Natural killer cell (primary cell): ENCODE measurements around the gene ARAP1. TPM values are rescaled to one million over a fixed set of nuclear protein-coding genes. Genes with fewer than 3 reads are reported as not detected.

Experiments
- ATAC-seq, 3 donors: fragments of 150-1000 bp in 2 of 3; fragments of 200-7000 bp in 1 of 3; cut with Tn5 transposase; 1 replicate in 1 of 3; 2 replicates in 2 of 3; pipeline ENCODE4 v1.10.0; 2021; ENCODE audit warnings: mild to moderate bottlenecking in 2 of 3, moderate library complexity in 2 of 3
- DNase-seq, 2 donors: peaks; one replicate each; pipeline versions ENCODE4 v3.0.0 to v3.0.0-alpha.2; 2013 to 2021; ENCODE audit warnings: mixed read lengths in 1 of 2
- H3K27ac ChIP-seq: one replicate; pipeline ENCODE4 v1.5.1; 2013; ENCODE audit warnings: mild to moderate bottlenecking, low read length
- H3K27me3 ChIP-seq: one replicate; pipeline ENCODE4 v1.6.1; 2013; ENCODE audit warnings: low read length; ENCODE audit not compliant: control insufficient read depth, insufficient read depth
- H3K36me3 ChIP-seq: one replicate; pipeline ENCODE4 v1.6.1; 2013; ENCODE audit warnings: low read length; ENCODE audit not compliant: control insufficient read depth, insufficient read depth
- H3K4me1 ChIP-seq: one replicate; pipeline ENCODE4 v1.6.1; 2013; ENCODE audit warnings: low read length; ENCODE audit not compliant: control insufficient read depth, insufficient read depth
- H3K4me3 ChIP-seq: one replicate; pipeline ENCODE4 v1.5.1; 2013; ENCODE audit warnings: low read length
- H3K9me3 ChIP-seq: one replicate; pipeline ENCODE4 v1.6.1; 2013; ENCODE audit warnings: low read length; ENCODE audit not compliant: control insufficient read depth, insufficient read depth
- H3K27ac Mint-ChIP-seq, 2 donors: one replicate each; pipeline ENCODE4 v1.8.0; 2022; ENCODE audit warnings: mild to moderate bottlenecking in 2 of 2, mixed read lengths in 2 of 2, moderate library complexity in 1 of 2
- H3K27me3 Mint-ChIP-seq, 2 donors: one replicate each; pipeline ENCODE4 v1.8.0; 2022; ENCODE audit warnings: low read depth in 2 of 2, mixed read lengths in 2 of 2
- H3K36me3 Mint-ChIP-seq: one replicate; pipeline ENCODE4 v1.8.0; 2022; ENCODE audit warnings: mixed read lengths
- H3K4me1 Mint-ChIP-seq, 2 donors: one replicate each; pipeline ENCODE4 v1.8.0; 2022; ENCODE audit warnings: mixed read lengths in 2 of 2
- H3K4me3 Mint-ChIP-seq: one replicate; pipeline ENCODE4 v1.8.0; 2022; ENCODE audit warnings: mild to moderate bottlenecking, moderate library complexity, mixed read lengths
- H3K9me3 Mint-ChIP-seq, 2 donors: one replicate each; pipeline ENCODE4 v1.8.0; 2022; ENCODE audit warnings: mixed read lengths in 2 of 2
- WGBS: methylation state at CpG from one replicate; pipeline ENCODE4 v1.1.7; 2013; ENCODE audit warnings: missing lambda C conversion rate; ENCODE audit not compliant: insufficient coverage; 5-methylcytosine and 5-hydroxymethylcytosine counted together
- intact Hi-C: fragments of 100-400 bp; cut with micrococcal nuclease; formaldehyde crosslinking; loops from one replicate; pipeline ENCODE4 v1.14.2; 2022
- total RNA-seq, 4 donors: library from RNA; stranded (reverse); fragments of 120-200 nt in 1 of 4; gene quantifications; one replicate each; pipeline versions ENCODE4 v1.2.3 to v1.2.4, GENCODE V29; 2013 to 2022
- TF ChIP-seq, protein P1 (sequence below): fragments of 200-600 bp; IDR thresholded peaks from one replicate; pipeline ENCODE4 v1.8.0; 2022; ENCODE audit warnings: antibody characterized with exemption

ARAP1 gene
- total RNA-seq, 3 donors from 2014 or later (not counting 1 experiment from before 2014, with no cell fraction given), result 293 to 327 (median 296) TPM

- H3K9me3 Mint-ChIP-seq, result no peaks in the 10 kb centered on the region
- no peak for DNase-seq
- 70% methylated on average over 9 of the region's 9 CpGs for WGBS
- no peaks in the 10 kb centered on the region for H3K36me3 Mint-ChIP-seq
- H3K9me3 ChIP-seq, result no peaks in the 10 kb centered on the region
- no peaks in the 10 kb centered on the region for H3K27me3 Mint-ChIP-seq
- TF ChIP-seq, protein P1, sequence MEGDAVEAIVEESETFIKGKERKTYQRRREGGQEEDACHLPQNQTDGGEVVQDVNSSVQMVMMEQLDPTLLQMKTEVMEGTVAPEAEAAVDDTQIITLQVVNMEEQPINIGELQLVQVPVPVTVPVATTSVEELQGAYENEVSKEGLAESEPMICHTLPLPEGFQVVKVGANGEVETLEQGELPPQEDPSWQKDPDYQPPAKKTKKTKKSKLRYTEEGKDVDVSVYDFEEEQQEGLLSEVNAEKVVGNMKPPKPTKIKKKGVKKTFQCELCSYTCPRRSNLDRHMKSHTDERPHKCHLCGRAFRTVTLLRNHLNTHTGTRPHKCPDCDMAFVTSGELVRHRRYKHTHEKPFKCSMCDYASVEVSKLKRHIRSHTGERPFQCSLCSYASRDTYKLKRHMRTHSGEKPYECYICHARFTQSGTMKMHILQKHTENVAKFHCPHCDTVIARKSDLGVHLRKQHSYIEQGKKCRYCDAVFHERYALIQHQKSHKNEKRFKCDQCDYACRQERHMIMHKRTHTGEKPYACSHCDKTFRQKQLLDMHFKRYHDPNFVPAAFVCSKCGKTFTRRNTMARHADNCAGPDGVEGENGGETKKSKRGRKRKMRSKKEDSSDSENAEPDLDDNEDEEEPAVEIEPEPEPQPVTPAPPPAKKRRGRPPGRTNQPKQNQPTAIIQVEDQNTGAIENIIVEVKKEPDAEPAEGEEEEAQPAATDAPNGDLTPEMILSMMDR, result no peak
- intact Hi-C loops, result no loop called here
- H3K4me1 ChIP-seq, result peaks cover 75% of the 10 kb centered on the region
- peaks cover 67 to 78% of the 10 kb centered on the region in 2 donors for H3K4me1 Mint-ChIP-seq
- no peaks in the 10 kb centered on the region for H3K27me3 ChIP-seq
- H3K4me3 ChIP-seq, result no peak overlapping the region
- H3K27ac Mint-ChIP-seq, result peak overlapping the region; percentile 93 to 94
- no peak overlapping the region for H3K27ac ChIP-seq
- peaks cover 31% of the 10 kb centered on the region for H3K36me3 ChIP-seq
- ATAC-seq, result no peak
- H3K4me3 Mint-ChIP-seq, result no peak overlapping the region
Measured at GRCh38 chr11:72718101-72718501, 34.1 kb downstream of the ARAP1 start.

GRCh38 chr11:72716788-72717435 lies 35.3 kb downstream of the ARAP1 start:
- H3K9me3 Mint-ChIP-seq, result no peaks in the 10 kb centered on the region
- peaks cover 66 to 80% of the 10 kb centered on the region in 2 donors for H3K4me1 Mint-ChIP-seq
- ATAC-seq (no peak), DNase-seq (no peak)
- H3K4me3 Mint-ChIP-seq, result no peak overlapping the region
- no peaks in the 10 kb centered on the region for H3K36me3 Mint-ChIP-seq
- Histone ChIP-seq H3K4me3 (no peak overlapping the region), H3K9me3 (no peaks in the 10 kb centered on the region), H3K4me1 (peaks cover 72% of the 10 kb centered on the region), H3K27me3 (no peaks in the 10 kb centered on the region), H3K36me3 (peaks cover 41% of the 10 kb centered on the region), H3K27ac (no peak overlapping the region)
- no peaks in the 10 kb centered on the region for H3K27me3 Mint-ChIP-seq
- intact Hi-C loops, result no loop called here
- WGBS, result 96% methylated on average over 14 of the region's 14 CpGs
- peak overlapping the region; percentile 75 to 94 for H3K27ac Mint-ChIP-seq
- TF ChIP-seq, protein P1, result no peak

- Histone ChIP-seq H3K4me1 (peaks cover 66% of the 10 kb centered on the region), H3K4me3 (no peak overlapping the region), H3K9me3 (no peaks in the 10 kb centered on the region), H3K27ac (no peak overlapping the region), H3K36me3 (peaks cover 47% of the 10 kb centered on the region), H3K27me3 (no peaks in the 10 kb centered on the region)
- H3K9me3 Mint-ChIP-seq, result no peaks in the 10 kb centered on the region
- intact Hi-C loops, result no loop called here
- H3K27me3 Mint-ChIP-seq, result no peaks in the 10 kb centered on the region
- peak overlapping the region; percentile 75 to 94 for H3K27ac Mint-ChIP-seq
- ATAC-seq, result no peak
- no peak overlapping the region for H3K4me3 Mint-ChIP-seq
- H3K36me3 Mint-ChIP-seq, result no peaks in the 10 kb centered on the region
- 86% methylated on average over 7 of the region's 7 CpGs for WGBS
- no peak for DNase-seq
- TF ChIP-seq, protein P1, result no peak
- H3K4me1 Mint-ChIP-seq, result peaks cover 61 to 74% of the 10 kb centered on the region in 2 donors
Measured at GRCh38 chr11:72716290-72716689, 35.9 kb downstream of the ARAP1 start.

- H3K27me3 ChIP-seq, result no peaks in the 10 kb centered on the region
- Mint-ChIP-seq H3K27me3 (no peaks in the 10 kb centered on the region), H3K4me1 (peaks cover 48 to 68% of the 10 kb centered on the region in 2 donors), H3K27ac (peak overlapping the region; percentile 73 to 93), H3K4me3 (peak overlapping the region; percentile 3), H3K9me3 (no peaks in the 10 kb centered on the region), H3K36me3 (peaks cover 12% of the 10 kb centered on the region)
- H3K4me3 ChIP-seq, result no peak overlapping the region
- no peaks in the 10 kb centered on the region for H3K9me3 ChIP-seq
- H3K36me3 ChIP-seq, result peaks cover 68% of the 10 kb centered on the region
- ATAC-seq (peak in 2 of 3 donors; percentile 17 to 21), DNase-seq (no peak)
- peaks cover 31% of the 10 kb centered on the region for H3K4me1 ChIP-seq
- no peak overlapping the region for H3K27ac ChIP-seq
- TF ChIP-seq, protein P1, result no peak
- WGBS, result 87% methylated on average over 9 of the region's 10 CpGs
- intact Hi-C loops, result no loop called here
Measured at GRCh38 chr11:72712841-72713240, 39.4 kb downstream of the ARAP1 start.
